GM18508 (cell line): ENCODE results near the gene SLC2A13.
"Not testable (repeated sequence)": the region's sequence is repeated elsewhere in the genome, so short reads cannot be mapped to it uniquely, and the experiment has no call there.

Source experiments
- ATAC-seq: cut with Tn5 transposase; IDR thresholded peaks from one replicate; pipeline ENCODE4 v1.9.1; 2021; ENCODE audit warnings: moderate number of reproducible peaks; ENCODE audit not compliant: insufficient read depth, unreplicated experiment

SLC2A13 gene

DNA sequence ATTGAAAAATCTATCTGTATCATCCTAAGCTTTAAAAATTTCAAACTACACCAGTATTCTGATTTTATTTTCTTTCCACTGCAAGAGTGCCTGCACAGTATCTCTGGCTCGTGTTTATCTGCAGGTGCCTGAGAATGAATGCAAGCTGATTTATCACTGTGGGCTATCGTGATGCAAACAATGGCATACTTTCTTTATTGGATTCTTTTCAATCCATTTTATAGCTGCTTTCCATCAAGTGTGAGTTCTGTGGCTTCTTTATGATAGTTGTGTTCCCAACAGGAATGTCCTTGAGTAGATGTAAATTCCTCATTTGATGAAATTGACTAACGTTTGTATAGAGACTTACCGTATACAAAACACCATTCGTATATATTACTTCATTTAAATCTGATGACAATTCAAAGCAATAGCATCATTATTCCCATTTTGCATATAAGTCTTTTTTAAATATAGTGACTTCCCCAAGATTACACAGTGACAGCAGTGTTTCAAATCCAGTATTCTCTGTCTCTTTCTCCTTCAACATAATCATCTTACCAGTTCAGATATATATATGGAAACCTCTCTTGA, 326.0 kb downstream of the SLC2A13 start:
- ATAC-seq: no peak

DNA sequence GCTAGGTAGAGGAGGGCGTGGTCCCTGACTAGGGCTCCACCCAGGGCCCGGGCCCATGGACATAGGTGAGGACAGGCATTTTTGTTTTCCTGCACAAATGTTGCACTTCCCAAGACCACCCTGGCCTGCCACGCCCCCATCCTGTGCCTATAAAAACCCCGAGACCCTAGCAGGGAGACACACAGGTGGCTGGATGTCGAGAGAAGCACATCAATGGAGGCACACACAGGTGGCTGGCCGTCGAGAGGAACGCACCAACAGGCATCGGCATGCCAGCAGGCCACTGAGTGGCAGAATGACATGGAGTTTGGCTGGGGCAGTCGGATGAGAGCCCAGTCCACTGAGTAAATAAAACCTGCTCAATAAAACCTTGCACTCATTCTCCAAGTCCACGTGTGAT, 328.4 kb downstream of the SLC2A13 start:
- ATAC-seq: no peak

DNA sequence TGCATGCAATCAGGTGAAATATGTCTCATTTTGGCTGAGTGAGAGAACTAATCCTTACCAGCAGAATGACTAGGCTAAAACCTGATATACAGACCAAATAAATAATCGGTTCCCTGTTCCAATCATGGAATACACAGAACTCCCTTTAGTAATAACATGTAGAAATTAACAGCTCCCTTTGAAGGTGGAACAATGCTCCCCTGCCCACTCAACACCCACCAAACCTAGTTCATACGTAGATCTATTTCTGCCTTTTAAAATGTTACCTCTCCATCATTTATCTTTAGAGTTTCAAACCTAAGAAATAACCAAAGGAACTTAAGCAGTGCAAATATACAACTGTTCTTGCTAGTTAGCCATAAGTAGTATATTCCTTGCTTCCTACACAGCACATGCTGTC, 332.6 kb downstream of the SLC2A13 start:
- ATAC-seq: no peak

DNA sequence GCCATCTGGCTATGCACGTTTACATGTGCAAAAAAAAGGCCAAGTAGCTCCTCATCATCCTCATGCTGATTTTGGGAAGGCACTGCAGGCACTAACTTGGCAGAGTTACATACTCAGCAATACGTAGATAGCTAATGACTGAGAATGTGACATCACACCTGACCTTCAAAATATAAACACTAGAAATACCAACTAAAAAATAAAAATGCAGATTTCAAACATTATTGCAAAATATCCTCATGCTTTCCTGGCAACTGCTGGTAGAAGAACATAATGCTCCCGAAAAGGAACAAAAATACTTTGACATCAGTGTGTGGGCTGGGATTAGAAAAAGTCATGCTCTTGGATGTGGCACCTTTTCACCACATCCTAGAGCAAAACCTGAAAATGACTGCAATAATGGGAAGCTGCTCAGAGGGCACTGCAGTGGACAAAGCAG, 333.0 kb downstream of the SLC2A13 start:
- ATAC-seq: no peak

DNA sequence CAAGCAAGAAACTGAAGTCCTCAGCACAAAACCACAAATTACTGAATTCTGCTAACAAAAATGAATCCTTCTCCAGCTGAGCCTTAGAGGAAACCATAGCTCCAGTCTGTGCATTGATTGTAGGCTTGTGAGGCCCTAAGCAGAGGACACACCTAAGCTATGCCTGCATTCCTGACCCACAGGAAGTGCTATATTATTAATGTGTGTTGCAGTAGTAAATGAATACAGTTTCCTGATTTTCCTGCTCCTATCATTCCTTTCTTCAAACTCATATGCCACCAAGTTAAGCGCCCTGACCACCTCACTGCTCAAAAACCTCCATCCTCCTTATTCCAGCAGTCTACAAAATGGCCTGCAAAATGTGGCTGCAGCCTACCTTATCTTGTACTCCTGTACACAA, 334.4 kb downstream of the SLC2A13 start:
- no peak for ATAC-seq

DNA sequence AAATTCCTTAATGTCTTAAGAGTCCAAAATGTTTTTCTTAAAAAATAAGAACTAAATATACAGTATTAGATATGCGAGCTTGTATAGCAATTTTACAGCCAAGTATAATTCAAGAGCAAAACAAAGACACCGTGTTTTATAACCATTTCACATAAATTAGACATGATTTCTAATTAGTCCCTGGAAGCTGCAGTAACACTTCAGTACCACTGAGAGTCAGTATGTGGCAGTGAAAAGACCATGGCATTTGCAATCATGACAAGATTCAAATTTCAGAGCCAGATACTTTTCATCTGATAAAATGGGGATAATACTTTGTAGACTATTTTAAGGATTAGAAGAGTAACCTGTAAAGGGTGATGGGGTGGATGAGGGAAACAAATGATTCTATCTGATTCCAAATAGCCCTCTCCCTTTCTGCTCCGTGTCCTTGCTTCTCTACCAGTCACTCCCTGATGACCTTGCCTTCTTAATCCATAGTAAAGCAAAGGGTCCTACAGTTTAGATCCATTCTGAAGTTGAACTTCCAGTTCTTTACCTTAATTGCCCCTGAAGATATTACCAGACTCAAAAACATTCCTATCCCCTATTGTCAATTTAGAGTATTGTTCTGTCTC, 340.8 kb downstream of the SLC2A13 start:
- peak; percentile 50 for ATAC-seq

DNA sequence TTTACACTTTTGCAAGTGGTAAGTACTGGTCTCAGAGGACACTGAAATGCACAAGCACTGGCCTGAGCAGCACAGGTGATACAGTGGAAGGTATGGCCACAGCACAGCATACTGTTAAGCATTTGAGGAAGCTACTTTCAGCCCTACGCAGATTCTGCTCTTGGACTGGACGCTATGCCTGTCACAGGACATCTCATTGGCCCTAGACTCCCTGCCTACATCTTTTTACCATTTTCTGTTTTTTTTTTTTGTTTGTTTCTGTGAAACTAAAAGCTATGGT, 342.1 kb downstream of the SLC2A13 start:
- no peak for ATAC-seq

DNA sequence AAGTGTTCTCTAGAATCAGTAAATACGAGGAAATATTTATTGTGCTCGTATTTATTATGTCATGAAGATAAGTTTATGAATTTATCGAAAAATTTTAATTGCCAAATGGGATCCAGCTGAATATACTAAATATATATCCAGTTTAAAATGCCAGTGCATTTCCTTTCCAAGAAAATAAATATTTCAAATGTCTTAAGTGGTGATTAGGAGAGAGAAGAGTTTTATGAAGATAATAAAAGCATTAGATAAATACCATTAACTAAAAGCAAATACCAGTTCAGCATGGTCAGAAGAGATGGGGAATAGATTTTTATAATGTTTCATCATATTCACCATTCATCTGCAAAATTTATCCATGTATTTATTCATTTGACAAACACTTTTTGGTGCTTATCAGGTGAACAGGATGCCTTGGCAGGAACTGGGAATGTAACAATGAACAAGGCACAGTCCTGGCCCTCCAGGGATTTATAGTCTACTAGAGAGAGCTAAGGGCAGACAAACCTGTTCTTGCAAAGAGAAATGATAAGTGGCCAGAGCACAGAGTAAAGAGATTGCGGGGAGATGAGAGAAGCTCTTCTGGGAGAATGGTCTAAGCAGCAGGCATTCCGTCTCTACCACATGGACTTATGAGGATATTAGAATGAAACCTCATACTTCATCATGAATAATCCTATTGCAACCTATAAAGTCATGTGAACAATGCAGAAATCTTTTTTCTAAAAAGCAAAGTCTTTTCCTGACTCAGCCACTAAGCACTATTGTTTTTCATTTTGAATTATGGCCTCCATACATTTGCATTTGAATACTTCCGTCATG, 342.6 kb downstream of the SLC2A13 start:
- ATAC-seq: no peak

DNA sequence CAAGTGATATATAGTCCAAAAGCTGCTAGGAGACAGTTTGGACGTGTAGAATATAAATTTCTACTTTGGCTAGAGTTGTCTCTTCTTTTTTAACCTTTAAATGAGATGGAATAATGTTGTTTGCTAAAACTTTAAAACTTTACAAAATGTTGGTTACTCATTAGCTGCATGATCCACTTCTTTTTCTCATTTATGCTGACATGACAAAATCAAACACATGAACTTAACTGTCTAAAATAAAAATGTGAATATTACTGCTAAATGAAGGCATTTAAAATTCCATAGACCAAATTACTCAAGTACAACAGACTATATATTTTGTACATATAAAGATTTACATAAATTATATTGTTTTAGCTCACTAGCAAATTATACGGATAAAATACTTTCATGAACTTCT, 350.4 kb downstream of the SLC2A13 start:
- ATAC-seq: no peak

DNA sequence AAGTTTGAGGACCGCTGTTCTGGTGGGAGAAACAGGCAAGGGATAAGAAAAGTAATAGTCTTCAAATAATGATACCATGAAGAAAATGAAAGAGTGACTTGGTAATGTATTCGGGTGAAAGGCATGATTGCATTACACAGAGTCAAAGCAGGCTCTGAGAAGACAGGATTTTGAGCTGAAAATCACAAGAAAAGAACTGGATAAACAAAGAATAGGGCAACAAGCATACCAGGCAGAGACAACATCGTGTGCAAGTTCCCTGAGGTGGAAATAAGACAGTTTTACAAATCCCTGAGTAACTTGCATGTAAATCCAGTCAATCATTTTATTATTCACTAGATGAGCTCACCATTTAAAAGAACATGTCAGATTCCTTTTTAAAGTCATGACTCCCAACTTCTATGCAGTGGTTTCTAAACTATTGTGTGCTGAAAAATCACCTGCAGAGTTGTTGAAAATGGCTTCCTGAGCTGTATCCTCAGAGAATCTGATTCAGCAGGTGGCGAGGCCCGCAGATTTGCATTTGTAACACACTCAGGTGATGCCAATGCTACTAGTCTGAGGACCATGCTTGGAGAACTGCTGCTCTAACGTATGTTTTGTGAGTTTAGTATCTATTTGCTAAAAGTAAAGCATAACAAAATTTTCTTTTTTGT, 353.3 kb downstream of the SLC2A13 start:
- ATAC-seq: no peak

DNA sequence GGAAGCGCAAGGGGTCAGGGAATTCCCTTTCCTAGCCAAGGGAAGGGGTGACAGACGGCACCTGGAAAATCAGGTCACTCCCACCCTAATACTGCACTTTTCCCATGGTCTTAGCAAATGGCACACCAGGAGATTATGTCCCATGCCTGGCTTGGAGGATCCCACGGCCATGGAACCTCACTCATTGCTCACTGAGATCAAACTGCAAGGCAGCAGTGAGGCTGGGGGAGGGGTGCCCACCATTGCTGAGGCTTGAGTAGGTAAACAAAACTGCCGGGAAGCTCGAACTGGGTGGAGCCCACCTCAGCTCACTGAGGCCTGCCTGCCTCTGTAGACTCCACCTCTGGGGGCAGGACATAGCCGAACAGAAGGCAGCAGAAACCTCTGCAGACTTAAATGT, 359.7 kb downstream of the SLC2A13 start:
- ATAC-seq: not testable (repeated sequence)

DNA sequence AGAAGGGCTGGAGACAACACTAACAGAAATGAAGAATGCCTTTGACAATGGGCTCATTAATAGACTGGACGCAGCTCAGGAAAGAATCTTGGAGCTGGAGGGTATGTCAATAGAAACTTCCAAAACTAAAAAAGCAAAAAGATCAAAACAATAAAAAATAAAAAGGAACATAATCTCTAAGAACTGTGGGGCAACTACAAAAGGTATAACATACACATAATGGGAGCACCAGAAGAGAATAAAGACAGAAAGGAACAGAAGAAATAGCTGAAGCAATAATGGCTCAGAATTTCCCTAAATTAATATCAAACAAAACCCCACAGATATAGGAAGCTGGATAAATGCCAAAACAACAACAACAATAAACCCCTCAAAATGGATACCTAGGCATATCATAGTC, 362.2 kb downstream of the SLC2A13 start:
- ATAC-seq: no peak

DNA sequence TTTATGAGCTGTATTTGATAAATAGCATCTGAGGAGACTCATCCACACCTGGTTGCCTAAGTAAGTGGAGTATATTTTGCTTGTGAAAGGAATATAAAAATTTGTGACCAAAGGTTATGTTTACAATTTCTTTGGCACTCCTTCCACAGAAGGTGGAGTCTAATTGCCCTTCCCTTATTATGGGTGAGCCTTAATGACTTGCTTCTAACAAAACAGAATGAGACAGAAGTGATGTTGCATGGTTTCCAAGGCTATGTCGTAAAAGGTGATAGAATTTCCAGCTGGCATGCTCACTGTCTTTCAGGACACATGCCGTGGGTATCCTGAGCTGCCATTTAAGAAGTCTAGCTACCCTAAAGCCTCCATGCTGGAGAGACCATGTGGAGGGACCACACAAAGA, 369.5 kb downstream of the SLC2A13 start:
- ATAC-seq: no peak

DNA sequence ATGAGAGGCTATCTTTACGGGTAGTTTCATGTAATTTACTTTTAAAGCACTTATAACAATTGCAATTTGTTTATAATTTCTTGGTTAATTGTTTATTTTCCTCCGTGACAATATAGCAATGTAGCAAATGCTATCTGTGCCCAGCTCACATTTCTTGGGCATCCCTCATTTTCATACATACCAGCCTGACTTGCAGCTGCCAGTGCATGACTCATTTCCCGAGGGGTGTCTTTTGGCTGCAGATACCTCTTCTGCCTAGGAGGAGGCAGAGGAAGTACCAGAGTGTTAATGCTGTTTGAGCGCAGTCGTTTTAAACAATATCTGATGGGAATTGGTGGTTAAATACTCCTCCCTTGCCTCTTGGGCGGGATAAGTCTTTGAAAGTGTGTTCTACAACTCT, 382.1 kb downstream of the SLC2A13 start:
- no peak for ATAC-seq

DNA sequence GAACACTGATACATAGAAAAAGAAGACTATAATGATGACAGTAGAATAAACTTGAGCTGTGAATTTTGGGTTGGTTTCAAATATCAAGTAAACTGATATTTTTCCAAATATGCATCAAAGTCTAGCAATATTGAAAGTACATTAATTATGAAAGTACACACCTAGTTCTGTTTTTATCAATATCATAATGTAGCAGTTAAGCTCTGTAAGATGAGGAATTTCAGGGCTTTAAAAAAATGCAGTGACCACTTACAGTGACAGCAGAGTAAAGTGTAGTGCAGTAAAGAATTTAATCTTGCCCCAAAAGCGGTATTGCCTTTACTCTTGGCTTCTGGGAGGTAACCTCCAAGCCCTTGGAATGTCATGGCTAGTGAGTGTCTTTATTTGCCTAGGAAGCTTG, 383.4 kb downstream of the SLC2A13 start:
- no peak for ATAC-seq

DNA sequence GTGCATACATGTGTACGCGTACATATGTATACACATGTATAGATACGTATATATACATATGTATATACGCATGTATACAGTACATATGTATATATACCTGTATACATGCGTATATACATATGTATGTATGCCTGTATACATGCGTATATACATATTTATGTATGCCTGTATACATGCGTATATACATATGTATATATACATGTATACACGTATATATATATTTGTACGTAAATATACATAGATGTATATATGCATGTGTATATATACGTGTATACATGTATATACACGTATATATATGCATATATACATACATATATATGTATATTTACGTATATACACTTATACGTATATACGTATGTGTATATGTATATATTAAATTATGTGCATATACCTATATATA, 392.3 kb downstream of the SLC2A13 start:
- no peak for ATAC-seq

DNA sequence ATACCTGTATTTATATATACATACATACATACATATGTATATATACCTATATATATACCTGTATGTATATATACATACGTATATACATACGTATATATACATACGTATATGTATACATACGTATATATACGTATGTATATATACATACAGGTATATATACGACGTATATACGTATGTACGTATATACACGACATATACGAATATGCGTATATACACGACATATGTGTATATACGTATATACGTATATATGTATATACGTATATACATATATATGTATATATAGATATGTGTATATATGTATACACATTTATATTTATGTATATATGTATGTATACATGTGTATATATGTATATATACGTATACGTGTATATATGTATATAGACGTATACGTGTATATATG, 393.5 kb downstream of the SLC2A13 start:
- ATAC-seq: no peak
